ENCODE results near the gene PGM2. TPM values are rescaled to one million over a fixed set of nuclear protein-coding genes. Genes with fewer than 3 reads are reported as not detected.

The PGM2 gene
- total RNA-seq, 3 donors from 2014 or later (not counting 1 experiment from before 2014, with no cell fraction given): 18.7 to 31.9 (median 27.1) TPM

- 70% methylated on average over 4 of the region's 4 CpGs for WGBS (ENCODE audit: insufficient coverage)
- no peaks in the 10 kb centered on the region for H3K36me3 Mint-ChIP-seq
- Histone ChIP-seq H3K9me3 (ENCODE audit: control insufficient read depth, insufficient read depth, low read length) (no peaks in the 10 kb centered on the region), H3K4me3 (ENCODE audit: low read length) (no peak overlapping the region), H3K27ac (ENCODE audit: low read length) (no peak overlapping the region), H3K27me3 (ENCODE audit: control insufficient read depth, insufficient read depth, low read length) (no peaks in the 10 kb centered on the region), H3K36me3 (ENCODE audit: control insufficient read depth, insufficient read depth, low read length) (no peaks in the 10 kb centered on the region), H3K4me1 (ENCODE audit: control insufficient read depth, insufficient read depth, low read length) (no peaks in the 10 kb centered on the region)
- H3K9me3 Mint-ChIP-seq: no peaks in the 10 kb centered on the region
- H3K27me3 Mint-ChIP-seq (ENCODE audit: low read depth in 2 of 2): peaks cover 0 to 8% of the 10 kb centered on the region in 2 donors
- intact Hi-C loops (cut with micrococcal nuclease): no loop called here
- TF ChIP-seq CTCF (IDR thresholded peaks at IDR 0.05): no peak
- ATAC-seq: no peak
- no peak overlapping the region for H3K4me3 Mint-ChIP-seq
- H3K4me1 Mint-ChIP-seq: no peaks in the 10 kb centered on the region
- no peak overlapping the region for H3K27ac Mint-ChIP-seq
- no peak for DNase-seq
Observed at GRCh38 chr4:37802068-37802666, 24.3 kb upstream of the PGM2 start.

- Histone ChIP-seq H3K27me3 (ENCODE audit: control insufficient read depth, insufficient read depth, low read length) (no peaks in the 10 kb centered on the region), H3K36me3 (ENCODE audit: control insufficient read depth, insufficient read depth, low read length) (no peaks in the 10 kb centered on the region), H3K27ac (ENCODE audit: low read length) (no peak overlapping the region), H3K9me3 (ENCODE audit: control insufficient read depth, insufficient read depth, low read length) (no peaks in the 10 kb centered on the region), H3K4me3 (ENCODE audit: low read length) (no peak overlapping the region), H3K4me1 (ENCODE audit: control insufficient read depth, insufficient read depth, low read length) (no peaks in the 10 kb centered on the region)
- intact Hi-C loops (cut with micrococcal nuclease): loop anchor here (1.0 kb wide), 2 partner anchors 175 to 232 kb away; no protein-coding TSS in a partner anchor
- H3K27ac Mint-ChIP-seq: no peak overlapping the region
- no peak overlapping the region for H3K4me3 Mint-ChIP-seq
- peak in 1 of 2 donors; percentile 79 for DNase-seq
- H3K4me1 Mint-ChIP-seq: no peaks in the 10 kb centered on the region
- 67% methylated on average over 1 of the region's 4 CpGs for WGBS (ENCODE audit: insufficient coverage)
- TF ChIP-seq CTCF (IDR thresholded peaks at IDR 0.05): peak; percentile 78
- peaks cover 0 to 7% of the 10 kb centered on the region in 2 donors for H3K27me3 Mint-ChIP-seq (ENCODE audit: low read depth in 2 of 2)
- ATAC-seq: peak in 2 of 3 donors; percentile 62
- H3K9me3 Mint-ChIP-seq: no peaks in the 10 kb centered on the region
- no peaks in the 10 kb centered on the region for H3K36me3 Mint-ChIP-seq
Observed at GRCh38 chr4:37803348-37803973, 23.0 kb upstream of the PGM2 start.

- DNase-seq (no peak), ATAC-seq (no peak)
- intact Hi-C loops (cut with micrococcal nuclease): no loop called here
- Mint-ChIP-seq H3K4me1 (no peaks in the 10 kb centered on the region), H3K36me3 (no peaks in the 10 kb centered on the region), H3K9me3 (no peaks in the 10 kb centered on the region), H3K4me3 (no peak overlapping the region), H3K27me3 (ENCODE audit: low read depth in 2 of 2) (peaks cover 0 to under 1% of the 10 kb centered on the region in 2 donors), H3K27ac (no peak overlapping the region)
- no peaks in the 10 kb centered on the region for H3K36me3 ChIP-seq (ENCODE audit: control insufficient read depth, insufficient read depth, low read length)
- H3K4me1 ChIP-seq (ENCODE audit: control insufficient read depth, insufficient read depth, low read length): no peaks in the 10 kb centered on the region
- no peak for TF ChIP-seq CTCF (IDR thresholded peaks at IDR 0.05)
- no peak overlapping the region for H3K27ac ChIP-seq (ENCODE audit: low read length)
- 79% methylated on average over 4 of the region's 5 CpGs for WGBS (ENCODE audit: insufficient coverage)
- no peak overlapping the region for H3K4me3 ChIP-seq (ENCODE audit: low read length)
- H3K9me3 ChIP-seq (ENCODE audit: control insufficient read depth, insufficient read depth, low read length): no peaks in the 10 kb centered on the region
- H3K27me3 ChIP-seq (ENCODE audit: control insufficient read depth, insufficient read depth, low read length): no peaks in the 10 kb centered on the region
Observed at GRCh38 chr4:37805091-37805490, 21.4 kb upstream of the PGM2 start.

Measured in natural killer cell (primary cell).